Mucosa of descending colon (tissue), 3 donors: ENCODE data around the gene HOXC9. TPM values are rescaled to one million over a fixed set of nuclear protein-coding genes. Genes with fewer than 3 reads are reported as not detected.

ENCODE experiments used
- ATAC-seq: fragments of 200-7000 bp; cut with Tn5 transposase; one replicate; pipeline ENCODE4 v1.9.1; 2020; ENCODE audit warnings: mild to moderate bottlenecking, moderate library complexity
- DNase-seq, 3 donors: peaks; one replicate each; pipeline ENCODE4 v3.0.0-alpha.2; 2020
- H3K36me3 ChIP-seq: fragments of 200-600 bp; one replicate; pipeline ENCODE4 v1.8.0; 2021; ENCODE audit warnings: low read depth, mild to moderate bottlenecking
- H3K4me1 ChIP-seq: fragments of 200-600 bp; one replicate; pipeline ENCODE4 v1.8.0; 2021; ENCODE audit warnings: low read depth, mild to moderate bottlenecking
- H3K4me3 ChIP-seq: fragments of 200-600 bp; one replicate; pipeline ENCODE4 v1.8.0; 2021; ENCODE audit warnings: mild to moderate bottlenecking
- H3K9me3 ChIP-seq: fragments of 200-600 bp; one replicate; pipeline ENCODE4 v1.8.0; 2021; ENCODE audit warnings: mild to moderate bottlenecking
- CTCF ChIP-seq: fragments of 200-600 bp; IDR thresholded peaks from one replicate; pipeline ENCODE4 v1.8.0; 2022; ENCODE audit warnings: antibody characterized with exemption, mild to moderate bottlenecking
- intact Hi-C, 2 donors: fragments of 100-400 bp; cut with DNase I in 1 of 2; cut with micrococcal nuclease in 1 of 2; formaldehyde crosslinking; loops; one replicate each; pipeline versions ENCODE4 v1.11.0 to v1.11.1; 2022; cut with DNase I, micrococcal nuclease
- total RNA-seq, 3 donors: library from RNA; stranded (reverse); fragmentation: NEBNext Ultra II Directional in 2 of 3; extraction: Animal tissue kit (Norgen Biotek cat#: 25700) in 2 of 3; gene quantifications; one replicate each; pipeline versions ENCODE4 v1.2.1 to v1.2.4, GENCODE V29; 2021 to 2023
- donor health status: DM: no; HTN: no; CAD: no; lungs with moderate emphysema.
- donor health status: DM: no; HTN: no; CAD: no.
- donor health status: DM: no; HTN: yes; CAD: no.

The HOXC9 gene
- total RNA-seq, 3 donors from 2014 or later = not detected

GRCh38 chr12:54006559-54007220, 6.7 kb downstream of the HOXC9 start:
- peaks cover 9% of the 10 kb centered on the region for H3K4me1 ChIP-seq
- no peak overlapping the region for H3K4me3 ChIP-seq
- DNase-seq = peak in 1 of 3 donors; percentile 36
- TF ChIP-seq CTCF = no peak
- no peaks in the 10 kb centered on the region for H3K9me3 ChIP-seq
- no peaks in the 10 kb centered on the region for H3K36me3 ChIP-seq
- intact Hi-C loops = loop anchor here (5.0 kb wide), 2 partner anchors 186 to 196 kb away; no protein-coding TSS in a partner anchor
- no peak for ATAC-seq

- Histone ChIP-seq H3K9me3 (no peaks in the 10 kb centered on the region), H3K36me3 (no peaks in the 10 kb centered on the region), H3K4me1 (peaks cover 9% of the 10 kb centered on the region), H3K4me3 (no peak overlapping the region)
- no peak for ATAC-seq
- intact Hi-C loops = loop anchor here (5.0 kb wide), 2 partner anchors 185 to 195 kb away; no protein-coding TSS in a partner anchor
- DNase-seq = no peak
- TF ChIP-seq CTCF = no peak
Measured at GRCh38 chr12:54007538-54008259, 7.7 kb downstream of the HOXC9 start.

- no peaks in the 10 kb centered on the region for H3K36me3 ChIP-seq
- TF ChIP-seq CTCF = no peak
- H3K4me3 ChIP-seq = no peak overlapping the region
- H3K9me3 ChIP-seq = no peaks in the 10 kb centered on the region
- ATAC-seq (no peak), DNase-seq (no peak)
- intact Hi-C loops = loop anchor here (5.0 kb wide), 2 partner anchors 184 to 194 kb away; no protein-coding TSS in a partner anchor
- H3K4me1 ChIP-seq = peaks cover 9% of the 10 kb centered on the region
Measured at GRCh38 chr12:54008260-54008552, 8.2 kb downstream of the HOXC9 start.

- intact Hi-C loops = loop anchor here (5.0 kb wide), 2 partner anchors 183 to 193 kb away; no protein-coding TSS in a partner anchor
- no peaks in the 10 kb centered on the region for H3K36me3 ChIP-seq
- DNase-seq (peak in 1 of 3 donors; percentile 29), ATAC-seq (no peak)
- no peak for TF ChIP-seq CTCF
- no peak overlapping the region for H3K4me3 ChIP-seq
- no peaks in the 10 kb centered on the region for H3K9me3 ChIP-seq
- peaks cover 9% of the 10 kb centered on the region for H3K4me1 ChIP-seq
Measured at GRCh38 chr12:54009171-54010052, 9.5 kb downstream of the HOXC9 start.

GRCh38 chr12:54010053-54010971, 10.4 kb downstream of the HOXC9 start:
- Histone ChIP-seq H3K9me3 (no peaks in the 10 kb centered on the region), H3K4me1 (peaks cover 9% of the 10 kb centered on the region), H3K36me3 (no peaks in the 10 kb centered on the region), H3K4me3 (no peak overlapping the region)
- intact Hi-C loops = no loop called here
- no peak for TF ChIP-seq CTCF
- ATAC-seq (no peak), DNase-seq (peak in 1 of 3 donors; percentile 9)
